ENCODE results near the gene C1GALT1. TPM values are rescaled to one million over a fixed set of nuclear protein-coding genes. Genes with fewer than 3 reads are reported as not detected.

Gene C1GALT1
- total and polyA plus RNA-seq, 9 donors = 3.2 to 25.8 (median 12.6) TPM

GRCh38 chr7:7266257-7266881, 84.0 kb downstream of the C1GALT1 start:
- no peak for DNase-seq
- no peaks in the 10 kb centered on the region for H3K36me3 ChIP-seq
- no peaks in the 10 kb centered on the region for H3K27me3 ChIP-seq
- no peaks in the 10 kb centered on the region for H3K4me1 ChIP-seq (ENCODE audit: insufficient read depth)
- no peak overlapping the region for H3K27ac ChIP-seq
- intact Hi-C loops (cut with DNase I) = no loop called here
- TF ChIP-seq CTCF (IDR thresholded peaks at IDR 0.05) = no peak
- no peak for TF ChIP-seq POLR2A (IDR thresholded peaks at IDR 0.05)
- TF ChIP-seq EP300 (IDR thresholded peaks at IDR 0.05) = no peak
- H3K9me3 ChIP-seq = no peaks in the 10 kb centered on the region
- no peak overlapping the region for H3K4me3 ChIP-seq
- 73 to 80% (median 79%) methylated on average over 6 of the region's 6 CpGs for WGBS, 3 donors

- intact Hi-C loops (cut with DNase I) = no loop called here
- no peak overlapping the region for H3K4me3 ChIP-seq
- 84 to 86% (median 84%) methylated on average over 10 of the region's 10 CpGs for WGBS, 3 donors
- H3K4me1 ChIP-seq (ENCODE audit: insufficient read depth) = no peaks in the 10 kb centered on the region
- no peaks in the 10 kb centered on the region for H3K36me3 ChIP-seq
- H3K27ac ChIP-seq = no peak overlapping the region
- H3K27me3 ChIP-seq = no peaks in the 10 kb centered on the region
- no peak for TF ChIP-seq CTCF (IDR thresholded peaks at IDR 0.05)
- no peak for TF ChIP-seq EP300 (IDR thresholded peaks at IDR 0.05)
- no peak for TF ChIP-seq POLR2A (IDR thresholded peaks at IDR 0.05)
- DNase-seq = no peak
- H3K9me3 ChIP-seq = no peaks in the 10 kb centered on the region
Observed at GRCh38 chr7:7271094-7271874, 88.9 kb downstream of the C1GALT1 start.

- DNase-seq = no peak
- intact Hi-C loops (cut with DNase I) = no loop called here
- Histone ChIP-seq H3K27me3 (no peaks in the 10 kb centered on the region), H3K4me1 (ENCODE audit: insufficient read depth) (no peaks in the 10 kb centered on the region), H3K9me3 (no peaks in the 10 kb centered on the region), H3K4me3 (no peak overlapping the region), H3K36me3 (no peaks in the 10 kb centered on the region), H3K27ac (no peak overlapping the region)
- 90 to 93% (median 92%) methylated on average over 1 of the region's 1 CpG for WGBS, 3 donors
- TF ChIP-seq POLR2A (IDR thresholded peaks at IDR 0.05) = no peak
- TF ChIP-seq CTCF (IDR thresholded peaks at IDR 0.05) = no peak
- TF ChIP-seq EP300 (IDR thresholded peaks at IDR 0.05) = no peak
Observed at GRCh38 chr7:7272294-7272693, 90.0 kb downstream of the C1GALT1 start.

DNA sequence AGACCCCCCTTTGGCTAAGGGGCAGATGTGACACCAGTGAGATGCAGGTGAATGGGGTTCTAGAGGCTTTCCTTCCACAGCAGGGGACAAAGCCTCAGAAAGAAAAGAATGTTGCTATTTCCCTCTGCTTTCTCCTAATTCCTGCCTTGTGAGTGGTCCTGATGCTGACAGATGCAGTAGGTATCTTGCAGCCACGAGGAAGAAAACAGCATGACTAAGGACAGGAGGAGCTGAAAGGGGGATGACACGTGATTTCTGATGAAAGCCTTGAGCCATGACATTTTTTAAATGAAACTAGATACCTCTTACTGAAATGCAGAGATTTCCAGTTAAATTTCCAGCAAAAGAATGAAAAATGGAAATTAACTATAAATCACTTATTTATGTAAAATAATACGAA, 92.4 kb downstream of the C1GALT1 start:
- DNase-seq = no peak
- Histone ChIP-seq H3K27me3 (no peaks in the 10 kb centered on the region), H3K4me1 (ENCODE audit: insufficient read depth) (no peaks in the 10 kb centered on the region), H3K9me3 (no peaks in the 10 kb centered on the region), H3K27ac (no peak overlapping the region), H3K4me3 (no peak overlapping the region), H3K36me3 (no peaks in the 10 kb centered on the region)
- TF ChIP-seq EP300 (IDR thresholded peaks at IDR 0.05) = no peak
- TF ChIP-seq POLR2A (IDR thresholded peaks at IDR 0.05) = no peak
- TF ChIP-seq CTCF (IDR thresholded peaks at IDR 0.05) = no peak
- intact Hi-C loops (cut with DNase I) = no loop called here
- 38 to 55% (median 43%) methylated on average over 3 of the region's 3 CpGs for WGBS, 3 donors
